ENCODE results near the gene ACOT13. TPM values are rescaled to one million over a fixed set of nuclear protein-coding genes. Genes with fewer than 3 reads are reported as not detected.
"Not testable (repeated sequence)": the region's sequence is repeated elsewhere in the genome, so short reads cannot be mapped to it uniquely, and the experiment has no call there.

ACOT13 gene
- total RNA-seq, 2 donors from 2014 or later = 2.6 to 3.4 TPM

DNA sequence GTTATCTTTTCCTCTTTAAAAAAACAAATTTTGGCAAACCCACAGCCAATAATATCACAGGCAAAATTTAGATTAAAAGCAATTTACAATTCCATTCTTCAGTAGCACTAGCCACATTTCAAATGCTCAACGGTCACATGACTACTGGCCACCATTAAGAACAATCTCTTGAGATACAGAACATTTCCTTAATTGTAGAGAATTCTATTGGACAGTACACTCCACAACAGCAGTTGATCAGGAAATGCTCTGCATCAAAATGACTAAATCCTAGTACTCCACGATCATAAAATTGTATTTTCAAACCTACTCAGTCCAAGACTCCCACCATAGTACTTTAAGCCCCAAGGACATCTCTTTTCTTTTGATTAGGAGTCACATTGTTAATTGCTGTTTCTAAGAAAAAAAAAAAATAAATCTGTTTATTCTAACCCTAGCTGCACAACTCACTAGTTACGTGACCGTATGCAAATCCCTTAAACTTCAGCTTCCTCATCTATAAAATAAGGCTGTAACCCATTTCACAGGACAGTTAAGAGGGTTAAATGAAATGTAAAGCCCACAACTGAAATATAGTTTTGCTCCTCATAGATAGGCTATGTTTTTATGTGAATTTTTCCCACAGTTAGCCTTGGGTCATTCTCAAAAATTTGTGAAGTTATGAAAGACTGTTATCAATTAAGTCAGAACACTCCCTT lies 42.3 kb downstream of the ACOT13 start:
- ATAC-seq (no peak), DNase-seq (no peak)
- peaks cover 36 to 47% of the 10 kb centered on the region in 2 donors for H3K36me3 ChIP-seq (replicated peaks in 1 of 2; ENCODE audit: insufficient read depth in 1 of 2, low read depth in 2 of 2)
- H3K27me3 ChIP-seq = no peaks in the 10 kb centered on the region
- H3K4me1 ChIP-seq = peaks cover 48% of the 10 kb centered on the region
- no peak overlapping the region for H3K4me3 ChIP-seq
- no peak overlapping the region for H3K27ac ChIP-seq
- 86 to 88% methylated on average over 4 of the region's 4 CpGs for WGBS, 2 donors
- intact Hi-C loops (cut with DNase I) = no loop called here
- TF ChIP-seq, protein P1, sequence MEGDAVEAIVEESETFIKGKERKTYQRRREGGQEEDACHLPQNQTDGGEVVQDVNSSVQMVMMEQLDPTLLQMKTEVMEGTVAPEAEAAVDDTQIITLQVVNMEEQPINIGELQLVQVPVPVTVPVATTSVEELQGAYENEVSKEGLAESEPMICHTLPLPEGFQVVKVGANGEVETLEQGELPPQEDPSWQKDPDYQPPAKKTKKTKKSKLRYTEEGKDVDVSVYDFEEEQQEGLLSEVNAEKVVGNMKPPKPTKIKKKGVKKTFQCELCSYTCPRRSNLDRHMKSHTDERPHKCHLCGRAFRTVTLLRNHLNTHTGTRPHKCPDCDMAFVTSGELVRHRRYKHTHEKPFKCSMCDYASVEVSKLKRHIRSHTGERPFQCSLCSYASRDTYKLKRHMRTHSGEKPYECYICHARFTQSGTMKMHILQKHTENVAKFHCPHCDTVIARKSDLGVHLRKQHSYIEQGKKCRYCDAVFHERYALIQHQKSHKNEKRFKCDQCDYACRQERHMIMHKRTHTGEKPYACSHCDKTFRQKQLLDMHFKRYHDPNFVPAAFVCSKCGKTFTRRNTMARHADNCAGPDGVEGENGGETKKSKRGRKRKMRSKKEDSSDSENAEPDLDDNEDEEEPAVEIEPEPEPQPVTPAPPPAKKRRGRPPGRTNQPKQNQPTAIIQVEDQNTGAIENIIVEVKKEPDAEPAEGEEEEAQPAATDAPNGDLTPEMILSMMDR (IDR thresholded peaks at IDR 0.05) = no peak
- no peak for TF ChIP-seq POLR2A (IDR thresholded peaks at IDR 0.05)
- H3K9me3 ChIP-seq = no peaks in the 10 kb centered on the region

DNA sequence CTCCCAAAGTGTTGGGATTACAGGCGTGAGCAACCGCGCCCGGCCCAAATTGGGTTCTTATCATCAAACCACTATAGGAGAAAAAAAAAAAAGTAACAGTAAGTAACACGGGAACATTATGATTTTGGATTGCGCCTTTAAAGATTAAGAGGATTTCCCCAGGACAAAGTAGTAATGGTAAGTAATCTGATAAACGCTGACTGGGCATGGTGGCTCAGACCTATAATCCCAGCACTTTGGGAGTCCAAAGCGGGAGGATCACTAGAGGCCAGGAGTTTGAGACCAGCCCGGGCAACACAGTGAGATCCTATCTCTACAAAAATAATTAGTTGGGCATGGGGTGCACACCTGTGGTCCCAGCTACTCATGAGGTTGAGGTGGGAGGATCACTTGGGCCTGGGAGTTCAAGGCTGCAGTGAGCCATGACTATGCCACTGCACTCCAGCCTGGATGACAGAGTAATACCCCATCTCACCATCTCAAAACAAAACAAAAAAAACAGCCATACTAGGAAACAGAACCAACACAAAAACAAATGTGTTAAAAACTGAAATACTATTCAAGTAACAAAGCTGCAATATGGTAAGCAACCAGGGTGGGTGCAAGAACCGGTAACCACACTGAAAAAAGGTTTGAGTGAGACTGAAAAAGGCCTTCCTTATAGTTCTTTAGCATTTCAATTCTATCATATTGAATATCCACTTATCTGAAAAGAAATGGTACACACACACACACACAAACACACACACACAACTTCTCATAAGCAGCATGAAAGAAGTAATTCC lies 43.8 kb downstream of the ACOT13 start:
- Histone ChIP-seq H3K27ac (no peak overlapping the region), H3K9me3 (no peaks in the 10 kb centered on the region), H3K27me3 (no peaks in the 10 kb centered on the region), H3K4me1 (peaks cover 52% of the 10 kb centered on the region), H3K4me3 (no peak overlapping the region), H3K36me3 (replicated peaks in 1 of 2; ENCODE audit: insufficient read depth in 1 of 2, low read depth in 2 of 2) (peaks cover 32 to 43% of the 10 kb centered on the region in 2 donors)
- DNase-seq (no peak), ATAC-seq (no peak)
- 84 to 87% methylated on average over 10 of the region's 10 CpGs for WGBS, 2 donors
- TF ChIP-seq, protein P1 (IDR thresholded peaks at IDR 0.05) = no peak
- no peak for TF ChIP-seq POLR2A (IDR thresholded peaks at IDR 0.05)
- intact Hi-C loops (cut with DNase I) = loop anchor here (10.0 kb wide), 1 partner anchor 54 kb away; no protein-coding TSS in a partner anchor

DNA sequence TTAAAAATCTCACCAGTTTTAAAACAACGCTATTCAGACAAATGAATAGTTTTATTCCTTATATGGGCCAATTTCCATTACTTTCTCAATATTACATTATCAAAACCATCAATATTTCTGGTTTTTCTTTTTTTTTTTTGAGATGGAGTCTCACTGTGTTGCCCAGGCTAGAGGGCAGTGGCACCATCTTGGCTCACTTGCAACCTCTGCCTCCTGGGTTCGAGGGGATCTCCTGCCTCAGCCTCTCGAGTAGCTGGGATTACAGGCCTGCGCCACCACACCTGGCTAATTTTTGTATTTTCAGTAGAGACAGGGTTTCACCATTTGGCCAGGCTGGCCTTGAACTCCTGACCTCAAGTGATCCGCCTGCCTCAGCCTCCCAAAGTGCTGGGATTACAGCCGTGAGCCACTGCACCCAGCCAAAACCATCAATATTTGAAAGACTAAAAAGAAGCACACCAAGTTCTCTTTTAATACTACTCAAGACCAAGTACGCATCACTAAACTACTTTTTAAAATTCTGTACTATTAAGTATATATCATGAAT lies 49.8 kb downstream of the ACOT13 start:
- not testable (repeated sequence) for DNase-seq, H3K9me3 ChIP-seq, H3K27me3 ChIP-seq, ATAC-seq
- Histone ChIP-seq H3K4me1 (peaks cover 56% of the 10 kb centered on the region), H3K27ac (peak overlapping the region in 2 of 4 donors; percentile 8 to 99), H3K36me3 (replicated peaks in 1 of 2; ENCODE audit: insufficient read depth in 1 of 2, low read depth in 2 of 2) (peaks cover 10 to 12% of the 10 kb centered on the region in 2 donors), H3K4me3 (peak overlapping the region in 1 of 2 donors; percentile 86)
- WGBS, 2 donors = 58 to 63% methylated on average over 7 of the region's 7 CpGs
- intact Hi-C loops (cut with DNase I) = loop anchor here (10.0 kb wide), 1 partner anchor 48 kb away; no protein-coding TSS in a partner anchor

DNA sequence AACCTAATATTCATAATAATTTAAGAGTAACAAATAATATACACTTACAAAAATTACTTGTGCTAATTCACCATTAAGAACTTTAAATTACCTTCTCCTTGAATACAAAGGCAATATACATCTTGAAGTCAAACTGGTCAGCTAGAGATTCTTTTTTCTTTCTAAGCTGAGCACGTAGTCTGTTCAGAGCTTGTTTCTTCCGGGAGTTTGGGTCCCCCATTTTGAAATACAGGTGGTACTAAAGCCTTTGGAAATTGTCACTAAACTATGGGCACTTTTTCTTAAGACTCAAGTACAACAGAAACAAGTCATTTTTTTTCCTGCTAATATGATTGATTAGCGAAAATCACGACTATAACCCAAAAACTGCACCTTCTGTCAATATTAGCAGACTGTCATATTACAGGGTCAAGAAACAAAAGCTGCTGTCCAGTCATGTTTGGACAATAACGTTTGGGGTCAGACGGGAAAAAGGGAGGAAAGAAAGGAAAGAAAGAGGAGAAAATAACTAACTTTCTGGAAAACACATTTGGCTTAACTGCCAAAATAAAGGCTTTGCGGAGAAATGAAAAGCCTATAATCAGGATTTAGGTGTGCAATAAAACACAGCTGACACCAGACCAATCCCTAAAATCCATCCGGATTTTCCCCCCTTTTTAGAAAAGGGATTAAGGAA lies 51.7 kb downstream of the ACOT13 start:
- TF ChIP-seq POLR2A (IDR thresholded peaks at IDR 0.05) = no peak
- TF ChIP-seq, protein P1 (IDR thresholded peaks at IDR 0.05) = no peak
- 4 to 5% methylated on average over 8 of the region's 8 CpGs for WGBS, 2 donors

More for the DNA sequence above, 51.7 kb downstream of the ACOT13 start:
- Histone ChIP-seq H3K4me1 (peaks cover 43% of the 10 kb centered on the region), H3K4me3 (peak overlapping the region; percentile 84 to 86), H3K9me3 (no peaks in the 10 kb centered on the region), H3K27me3 (no peaks in the 10 kb centered on the region), H3K36me3 (replicated peaks in 1 of 2; ENCODE audit: insufficient read depth in 1 of 2, low read depth in 2 of 2) (peaks cover 0 to 3% of the 10 kb centered on the region in 2 donors), H3K27ac (peak overlapping the region in 3 of 4 donors; percentile 97 to 100 (median 99))
- intact Hi-C loops (cut with DNase I) = loop anchor here (10.0 kb wide), 1 partner anchor 46 kb away; no protein-coding TSS in a partner anchor
- no peak for ATAC-seq
- DNase-seq = no peak
